Hematopoietic multipotent progenitor cell treated with erythropoietin and hydrocortisone succinate and interleukin-3 and kit ligand, for 4 days (in vitro differentiated cells): ENCODE results near the gene CCDC17.
"Not testable (repeated sequence)": the region's sequence is repeated elsewhere in the genome, so short reads cannot be mapped to it uniquely, and the experiment has no call there.

Source experiments
- DNase-seq: peaks from one replicate; pipeline ENCODE4 v3.0.0-alpha.2; 2015

Gene CCDC17

GRCh38 chr1:45621501-45621836, 2.4 kb downstream of the CCDC17 start:
- DNase-seq: no peak

- DNase-seq: no peak
Measured at GRCh38 chr1:45620588-45621500, 3.0 kb downstream of the CCDC17 start.

- no peak for DNase-seq
Measured at GRCh38 chr1:45619149-45619921, 4.5 kb downstream of the CCDC17 start.

GRCh38 chr1:45617618-45618017, 6.2 kb downstream of the CCDC17 start:
- DNase-seq: no peak

- no peak for DNase-seq
Measured at GRCh38 chr1:45615885-45616284, 8.0 kb downstream of the CCDC17 start.

GRCh38 chr1:45612941-45613579, 10.8 kb downstream of the CCDC17 start:
- DNase-seq: no peak

- no peak for DNase-seq
Measured at GRCh38 chr1:45610589-45611226, 13.1 kb downstream of the CCDC17 start.

- peak; percentile 70 for DNase-seq
Measured at GRCh38 chr1:45608175-45609156, 15.4 kb downstream of the CCDC17 start.

GRCh38 chr1:45607404-45608074, 16.3 kb downstream of the CCDC17 start:
- DNase-seq: no peak

- DNase-seq: no peak
Measured at GRCh38 chr1:45604239-45604638, 19.6 kb downstream of the CCDC17 start.

GRCh38 chr1:45596765-45597164, 27.1 kb downstream of the CCDC17 start:
- DNase-seq: not testable (repeated sequence)

GRCh38 chr1:45594412-45594811, 29.4 kb downstream of the CCDC17 start:
- no peak for DNase-seq

- no peak for DNase-seq
Measured at GRCh38 chr1:45589861-45590260, 34.0 kb downstream of the CCDC17 start.

- DNase-seq: no peak
Measured at GRCh38 chr1:45586769-45587168, 37.1 kb downstream of the CCDC17 start.

GRCh38 chr1:45585496-45586075, 38.3 kb downstream of the CCDC17 start:
- no peak for DNase-seq

- no peak for DNase-seq
Measured at GRCh38 chr1:45585110-45585426, 38.8 kb downstream of the CCDC17 start.

GRCh38 chr1:45584351-45585109, 39.3 kb downstream of the CCDC17 start:
- DNase-seq: peak; percentile 97

- peak; percentile 93 for DNase-seq
Measured at GRCh38 chr1:45583666-45584350, 40.0 kb downstream of the CCDC17 start, which contains the start of gene NASP. TSS of gene NASP (plus strand) at chr1:45584041. CDS start at chr1:45584147, 106 bp downstream.

- peak; percentile 99 for DNase-seq
Measured at GRCh38 chr1:45583264-45583665, 40.6 kb downstream of the CCDC17 start.
